CD4-positive, alpha-beta memory T cell (primary cell): ENCODE measurements around the gene ARMC8. TPM values are rescaled to one million over a fixed set of nuclear protein-coding genes. Genes with fewer than 3 reads are reported as not detected.
A peak's percentile ranks its signal among the peaks of the same experiment; 100 is the strongest.

ENCODE experiments used
- CTCF ChIA-PET: fragments of 350-600 bp; sonication (Branson Sonifier 250); formaldehyde crosslinking; loops from one replicate; lab custom pipeline; 2021; ENCODE audit warnings: inconsistent platforms; ENCODE audit not compliant: partially characterized antibody; lab: Charles Lee
- POLR2A ChIA-PET: fragments of 350-600 bp; sonication (Branson Sonifier 250); formaldehyde crosslinking; loops from one replicate; lab custom pipeline; 2021; ENCODE audit not compliant: partially characterized antibody; lab: Charles Lee
- DNase-seq, 5 donors: peaks; one replicate each; pipeline versions ENCODE4 v3.0.0 to v3.0.0-alpha.2; 2020 to 2022; ENCODE audit warnings: mixed read lengths in 1 of 5
- H3K27ac ChIP-seq: one replicate; pipeline ENCODE4 v1.7.0; 2013; ENCODE audit warnings: low read depth, low read length
- H3K27me3 ChIP-seq: 2 replicates; pipeline ENCODE4 v1.7.0; 2013; ENCODE audit warnings: mild to moderate bottlenecking, low read length, moderate library complexity; ENCODE audit not compliant: insufficient read depth
- H3K36me3 ChIP-seq: 2 replicates; pipeline ENCODE4 v1.7.0; 2013; ENCODE audit warnings: mild to moderate bottlenecking, low read length, moderate library complexity; ENCODE audit not compliant: insufficient read depth
- H3K4me1 ChIP-seq: 2 replicates; pipeline ENCODE4 v1.7.0; 2013; ENCODE audit warnings: mild to moderate bottlenecking, low read length, moderate library complexity; ENCODE audit not compliant: insufficient read depth
- H3K4me3 ChIP-seq, 2 donors: one replicate each; pipeline ENCODE4 v1.7.0; 2013; ENCODE audit warnings: low read length in 2 of 2, mild to moderate bottlenecking in 1 of 2
- H3K9me3 ChIP-seq, 2 donors: one replicate each; pipeline ENCODE4 v1.7.0; 2013; ENCODE audit warnings: low read length in 2 of 2, control low read depth in 1 of 2; ENCODE audit not compliant: control insufficient read depth in 1 of 2
- H3K27ac Mint-ChIP-seq, 7 donors: one replicate each; pipeline ENCODE4 v1.8.0; 2020 to 2021; ENCODE audit warnings: mixed read lengths in 7 of 7, mild to moderate bottlenecking in 6 of 7, inconsistent platforms in 3 of 7, moderate library complexity in 3 of 7
- H3K27me3 Mint-ChIP-seq, 2 donors: one replicate each; pipeline ENCODE4 v1.8.0; 2020 to 2021; ENCODE audit warnings: mixed read lengths in 2 of 2
- H3K36me3 Mint-ChIP-seq, 2 donors: one replicate each; pipeline ENCODE4 v1.8.0; 2020 to 2021; ENCODE audit warnings: mixed read lengths in 2 of 2, inconsistent platforms in 1 of 2, mild to moderate bottlenecking in 1 of 2
- H3K4me1 Mint-ChIP-seq, 4 donors: one replicate each; pipeline ENCODE4 v1.8.0; 2020 to 2021; ENCODE audit warnings: mixed read lengths in 4 of 4, mild to moderate bottlenecking in 1 of 4
- H3K4me3 Mint-ChIP-seq, 8 donors: one replicate each; pipeline ENCODE4 v1.8.0; 2020 to 2021; ENCODE audit warnings: mixed read lengths in 8 of 8, mild to moderate bottlenecking in 7 of 8, moderate library complexity in 6 of 8, inconsistent platforms in 3 of 8
- H3K9me3 Mint-ChIP-seq, 8 donors: one replicate each; pipeline ENCODE4 v1.8.0; 2020 to 2021; ENCODE audit warnings: mixed read lengths in 8 of 8, mild to moderate bottlenecking in 5 of 8, inconsistent platforms in 3 of 8, moderate library complexity in 1 of 8
- intact Hi-C: fragments of 100-400 bp; cut with micrococcal nuclease; formaldehyde crosslinking; loops from one replicate; pipeline ENCODE4 v1.15.1; 2023
- polyA plus RNA-seq, 2 donors: library from polyadenylated mRNA; unstranded; fragments of 300-500 nt; fragmentation: Illumina TruSeq; gene quantifications; one replicate each; pipeline ENCODE4 v1.2.3, GENCODE V29; 2021
- total RNA-seq, 2 experiments: library from RNA; stranded (reverse); gene quantifications; one replicate each; pipeline ENCODE4 v1.2.3, GENCODE V29; 2021

Gene ARMC8
- total and polyA plus RNA-seq, 4 experiments from 2014 or later: 52.0 to 72.6 (median 62.2) TPM

GRCh38 chr3:138271189-138271794, 84.2 kb downstream of the ARMC8 start:
- no peaks in the 10 kb centered on the region for H3K4me1 Mint-ChIP-seq
- ChIA-PET POLR2A (no interaction called here), CTCF (interaction anchor here (0.8 to 1.2 kb wide), 3 partner anchors 40 to 90 kb away, joined by 3 to 4 read pairs (median 3); no protein-coding TSS in a partner anchor)
- no peaks in the 10 kb centered on the region for H3K9me3 ChIP-seq
- no peaks in the 10 kb centered on the region for H3K4me1 ChIP-seq
- no peaks in the 10 kb centered on the region for H3K9me3 Mint-ChIP-seq
- H3K27ac ChIP-seq: no peak overlapping the region
- intact Hi-C loops: no loop called here
- no peak overlapping the region for H3K4me3 ChIP-seq
- DNase-seq: no peak
- H3K27ac Mint-ChIP-seq: peak overlapping the region in 4 of 7 donors; percentile 5 to 58 (median 25)
- no peaks in the 10 kb centered on the region for H3K27me3 ChIP-seq
- H3K36me3 Mint-ChIP-seq: peaks cover 49 to 64% of the 10 kb centered on the region in 2 donors
- H3K36me3 ChIP-seq: peaks cover 23% of the 10 kb centered on the region
- H3K4me3 Mint-ChIP-seq: no peak overlapping the region
- no peaks in the 10 kb centered on the region for H3K27me3 Mint-ChIP-seq

DNA sequence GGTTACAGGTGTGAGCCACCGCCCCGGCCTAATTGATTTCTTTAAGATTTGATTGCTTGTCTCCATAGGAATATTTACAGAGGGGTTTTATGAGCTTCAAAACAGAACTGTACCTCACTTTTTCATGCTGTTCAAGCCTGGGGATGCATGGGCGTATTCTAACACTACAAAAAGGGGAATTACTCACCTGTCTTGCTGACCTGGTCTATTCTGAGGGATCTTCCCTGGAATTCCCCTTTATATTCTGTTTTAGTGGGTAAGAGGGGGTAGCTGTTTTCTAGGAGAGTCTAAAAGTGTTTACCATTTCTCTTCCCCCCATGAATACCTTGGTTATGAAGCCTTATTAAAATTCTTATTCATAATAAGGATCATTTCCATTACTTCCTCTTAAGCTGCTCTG, 94.5 kb downstream of the ARMC8 start:
- H3K4me1 ChIP-seq: no peaks in the 10 kb centered on the region
- H3K27ac ChIP-seq: no peak overlapping the region
- peak overlapping the region in 1 of 7 donors; percentile 29 for H3K27ac Mint-ChIP-seq
- no peak for DNase-seq
- intact Hi-C loops: no loop called here
- ChIA-PET POLR2A (no interaction called here), CTCF (interaction anchor here (1.2 to 1.4 kb wide), 2 partner anchors 47 to 57 kb away, joined by 3 read pairs; no protein-coding TSS in a partner anchor)
- no peaks in the 10 kb centered on the region for H3K27me3 ChIP-seq
- no peaks in the 10 kb centered on the region for H3K9me3 ChIP-seq
- peaks cover 0 to 8% (median under 1%) of the 10 kb centered on the region in 4 donors for H3K4me1 Mint-ChIP-seq
- no peak overlapping the region for H3K4me3 ChIP-seq
- no peak overlapping the region for H3K4me3 Mint-ChIP-seq
- H3K36me3 Mint-ChIP-seq: peaks cover 25 to 30% of the 10 kb centered on the region in 2 donors
- peaks cover 23% of the 10 kb centered on the region for H3K36me3 ChIP-seq
- no peaks in the 10 kb centered on the region for H3K27me3 Mint-ChIP-seq
- no peaks in the 10 kb centered on the region for H3K9me3 Mint-ChIP-seq

- peak overlapping the region in 4 of 7 donors; percentile 16 to 40 (median 26) for H3K27ac Mint-ChIP-seq
- CTCF ChIA-PET: interaction anchor here (0.6 to 1.6 kb wide), 2 partner anchors 9 to 46 kb away, joined by 3 to 7 read pairs; no protein-coding TSS in a partner anchor
- no peaks in the 10 kb centered on the region for H3K27me3 Mint-ChIP-seq
- Histone ChIP-seq H3K27ac (no peak overlapping the region), H3K4me1 (no peaks in the 10 kb centered on the region), H3K27me3 (no peaks in the 10 kb centered on the region), H3K9me3 (no peaks in the 10 kb centered on the region), H3K4me3 (no peak overlapping the region), H3K36me3 (peaks cover 24% of the 10 kb centered on the region)
- no peaks in the 10 kb centered on the region for H3K9me3 Mint-ChIP-seq
- no peak overlapping the region for H3K4me3 Mint-ChIP-seq
- intact Hi-C loops: no loop called here
- H3K36me3 Mint-ChIP-seq: peaks cover 19 to 22% of the 10 kb centered on the region in 2 donors
- peaks cover 0 to 8% (median under 1%) of the 10 kb centered on the region in 4 donors for H3K4me1 Mint-ChIP-seq
- DNase-seq: no peak
- POLR2A ChIA-PET: no interaction called here
Measured at GRCh38 chr3:138282836-138283235, 95.7 kb downstream of the ARMC8 start.

DNA sequence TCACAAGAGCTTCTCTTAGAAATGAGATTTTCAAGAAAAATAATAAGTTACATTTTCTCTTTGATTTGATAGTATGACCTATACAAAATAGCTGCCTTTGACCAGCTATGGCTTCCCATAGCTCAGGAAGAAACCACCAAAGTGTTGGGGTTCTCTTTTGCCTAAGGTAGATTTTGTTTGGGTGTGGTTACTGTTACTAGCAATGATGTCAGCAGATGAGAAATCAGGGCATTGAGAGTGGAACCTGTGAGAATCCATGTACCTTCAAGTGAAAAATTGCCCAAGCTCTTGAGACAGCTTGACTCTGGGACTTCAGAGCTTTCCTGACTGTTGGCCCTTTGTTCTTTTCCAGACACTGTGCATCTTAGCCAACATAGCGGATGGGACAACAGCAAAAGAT, 97.0 kb downstream of the ARMC8 start:
- peaks cover 0 to 8% (median under 1%) of the 10 kb centered on the region in 4 donors for H3K4me1 Mint-ChIP-seq
- DNase-seq: no peak

DNA sequence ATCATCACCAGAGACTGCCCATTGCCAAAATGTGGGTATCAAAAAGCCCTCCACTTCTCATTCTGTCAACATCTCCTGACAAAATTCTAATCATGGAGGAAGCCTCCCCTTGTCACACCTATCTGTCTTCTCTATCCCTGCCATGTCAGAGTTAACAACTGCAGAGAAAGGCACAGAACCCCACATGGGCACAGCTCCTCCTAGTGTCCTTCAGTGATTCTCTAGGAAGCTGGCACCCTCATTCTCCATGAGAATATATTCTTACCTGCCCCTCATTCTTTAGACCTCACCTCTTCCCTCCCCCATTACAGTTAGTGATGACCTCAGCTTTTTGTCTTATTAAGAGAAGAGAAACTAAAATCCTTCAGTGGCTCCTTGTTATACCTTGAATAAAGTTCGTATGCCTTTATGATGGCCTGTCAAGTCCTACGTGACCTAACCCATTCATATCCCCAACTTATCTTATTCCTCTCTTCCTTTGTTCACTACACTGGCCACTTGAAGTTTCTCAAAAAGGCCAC, 97.9 kb downstream of the ARMC8 start:
- ChIA-PET CTCF (interaction anchor here (0.9 kb wide), 1 partner anchor 110 kb away, joined by 3 read pairs; the partner anchor contains the start of gene DBR1), POLR2A (no interaction called here)
- no peak overlapping the region for H3K27ac Mint-ChIP-seq
- H3K4me1 Mint-ChIP-seq: peaks cover 0 to 8% (median 3%) of the 10 kb centered on the region in 4 donors
- no peaks in the 10 kb centered on the region for H3K9me3 ChIP-seq
- no peaks in the 10 kb centered on the region for H3K27me3 ChIP-seq
- H3K4me1 ChIP-seq: no peaks in the 10 kb centered on the region
- peaks cover 41% of the 10 kb centered on the region for H3K36me3 ChIP-seq
- peaks cover 0 to 2% (median 0%) of the 10 kb centered on the region in 8 donors for H3K9me3 Mint-ChIP-seq
- intact Hi-C loops: no loop called here
- H3K4me3 Mint-ChIP-seq: no peak overlapping the region
- H3K27me3 Mint-ChIP-seq: no peaks in the 10 kb centered on the region
- no peak overlapping the region for H3K4me3 ChIP-seq
- peaks cover 32 to 40% of the 10 kb centered on the region in 2 donors for H3K36me3 Mint-ChIP-seq
- H3K27ac ChIP-seq: no peak overlapping the region
- DNase-seq: no peak

More for the DNA sequence above, 97.0 kb downstream of the ARMC8 start:
- no peaks in the 10 kb centered on the region for H3K9me3 ChIP-seq
- H3K27me3 ChIP-seq: no peaks in the 10 kb centered on the region
- H3K27ac ChIP-seq: no peak overlapping the region
- CTCF ChIA-PET: interaction anchor here (1.3 to 1.6 kb wide), 2 partner anchors 9 to 44 kb away, joined by 3 to 7 read pairs; no protein-coding TSS in a partner anchor
- intact Hi-C loops: no loop called here
- Mint-ChIP-seq H3K27me3 (no peaks in the 10 kb centered on the region), H3K27ac (no peak overlapping the region), H3K4me3 (no peak overlapping the region), H3K9me3 (no peaks in the 10 kb centered on the region), H3K36me3 (peaks cover 25 to 31% of the 10 kb centered on the region in 2 donors)
- H3K4me3 ChIP-seq: no peak overlapping the region
- no peaks in the 10 kb centered on the region for H3K4me1 ChIP-seq
- H3K36me3 ChIP-seq: peaks cover 32% of the 10 kb centered on the region
- POLR2A ChIA-PET: no interaction called here

DNA sequence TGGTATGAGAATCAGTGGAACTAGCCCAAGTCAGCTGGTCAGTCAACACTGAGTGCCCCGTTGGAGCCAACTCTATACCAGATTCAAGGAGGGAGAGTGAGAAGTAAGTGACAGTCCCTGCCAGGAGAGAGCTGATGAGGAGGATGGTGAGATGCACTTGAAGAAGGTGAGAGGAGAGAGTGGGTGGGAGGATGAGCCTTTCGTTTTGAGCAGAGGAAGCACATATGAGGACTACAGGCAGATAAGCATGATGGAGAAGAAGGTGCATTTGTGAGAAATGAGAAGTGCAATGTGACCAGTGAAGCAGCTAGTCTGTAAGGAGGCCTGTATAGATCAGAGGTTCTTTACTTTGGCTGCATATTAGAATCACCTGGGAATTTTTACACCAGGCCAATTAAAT, 102.2 kb downstream of the ARMC8 start:
- intact Hi-C loops: no loop called here
- Histone ChIP-seq H3K4me1 (no peaks in the 10 kb centered on the region), H3K4me3 (no peak overlapping the region), H3K27ac (no peak overlapping the region), H3K36me3 (peaks cover 53% of the 10 kb centered on the region), H3K9me3 (no peaks in the 10 kb centered on the region), H3K27me3 (no peaks in the 10 kb centered on the region)
- Mint-ChIP-seq H3K4me1 (peaks cover 0 to 7% (median 0%) of the 10 kb centered on the region in 4 donors), H3K9me3 (peaks cover 0 to 2% (median 0%) of the 10 kb centered on the region in 8 donors), H3K36me3 (peaks cover 46 to 47% of the 10 kb centered on the region in 2 donors), H3K27ac (peak overlapping the region in 3 of 7 donors; percentile 49 to 81 (median 73)), H3K27me3 (no peaks in the 10 kb centered on the region), H3K4me3 (no peak overlapping the region)
- DNase-seq: no peak
- CTCF ChIA-PET: no interaction called here
- POLR2A ChIA-PET: no interaction called here

- Histone ChIP-seq H3K36me3 (peaks cover 49% of the 10 kb centered on the region), H3K27ac (no peak overlapping the region), H3K4me1 (no peaks in the 10 kb centered on the region), H3K4me3 (no peak overlapping the region), H3K9me3 (no peaks in the 10 kb centered on the region), H3K27me3 (no peaks in the 10 kb centered on the region)
- ChIA-PET CTCF (no interaction called here), POLR2A (no interaction called here)
- Mint-ChIP-seq H3K27me3 (no peaks in the 10 kb centered on the region), H3K27ac (peak overlapping the region in 3 of 7 donors; percentile 39 to 81 (median 70)), H3K4me1 (peaks cover 0 to 7% (median 0%) of the 10 kb centered on the region in 4 donors), H3K4me3 (no peak overlapping the region), H3K9me3 (peaks cover 0 to 2% (median 0%) of the 10 kb centered on the region in 8 donors), H3K36me3 (peaks cover 49 to 52% of the 10 kb centered on the region in 2 donors)
- intact Hi-C loops: no loop called here
- DNase-seq: no peak
Measured at GRCh38 chr3:138289701-138290100, 102.6 kb downstream of the ARMC8 start.
